ENCODE results near the gene ST7.
"Not testable (repeated sequence)": the region's sequence is repeated elsewhere in the genome, so short reads cannot be mapped to it uniquely, and the experiment has no call there.

The ST7 gene

DNA sequence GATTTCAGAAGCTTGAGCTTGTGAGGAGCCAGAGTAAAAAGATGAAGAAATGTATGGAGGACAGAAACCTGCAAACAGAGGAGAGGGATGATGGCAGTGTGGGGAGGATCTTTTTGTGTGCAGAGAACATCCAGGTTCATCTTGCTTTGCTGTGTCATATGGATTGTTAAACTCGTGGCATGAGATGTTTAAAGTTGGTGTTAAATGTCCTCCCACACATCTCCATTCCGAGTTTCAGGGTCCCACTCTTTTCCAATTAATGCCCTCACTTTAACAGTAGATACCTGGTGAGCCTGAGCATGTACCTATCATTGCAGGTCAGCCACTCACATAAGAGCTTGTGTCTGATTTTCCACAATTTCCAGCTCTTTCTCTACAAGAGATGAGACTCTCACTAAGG lies 147.7 kb downstream of the ST7 start:
- DNase-seq, result no peak

DNA sequence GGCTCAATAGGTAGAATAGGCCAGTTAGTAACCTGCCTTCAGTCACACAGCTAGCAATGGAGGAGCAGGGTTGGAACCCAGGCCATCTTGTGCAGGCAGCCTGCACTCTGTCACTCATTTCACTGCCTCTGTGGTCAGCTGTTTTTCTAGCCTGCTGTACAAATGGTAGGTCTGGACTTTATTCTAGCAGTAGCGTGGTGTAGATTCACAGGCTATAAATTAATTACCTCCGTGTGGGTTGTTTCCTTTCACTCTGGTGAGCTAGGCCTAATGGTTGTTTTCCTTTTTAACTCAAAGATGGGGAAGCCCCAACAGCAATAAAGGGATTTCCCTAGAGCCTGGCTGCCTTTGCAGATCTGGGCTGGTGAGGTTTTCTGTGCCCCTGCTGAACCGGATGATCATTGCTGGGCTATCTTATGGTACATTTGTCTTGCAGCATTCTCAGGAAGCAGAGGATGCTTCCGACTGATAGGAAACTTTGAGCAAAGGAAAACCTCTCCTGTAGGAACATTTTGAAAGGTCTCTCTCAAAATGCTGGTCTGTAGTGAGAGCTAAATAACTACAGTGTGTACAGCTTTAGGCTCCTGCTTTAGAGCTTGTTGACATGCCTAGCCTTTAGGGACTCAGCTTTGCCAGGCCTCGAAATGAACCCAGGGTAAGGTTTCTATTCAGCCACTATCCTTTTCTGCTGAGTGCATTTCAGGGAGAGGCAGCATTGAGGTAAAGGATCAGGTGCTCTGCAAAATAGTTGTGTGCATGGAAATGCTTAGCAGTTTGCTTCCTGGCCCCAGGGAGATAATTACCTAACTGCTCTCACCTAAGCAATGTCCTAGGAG lies 157.4 kb downstream of the ST7 start:
- DNase-seq, result no peak

- no peak for DNase-seq
These were observed 158.2 kb downstream of the ST7 start for GRCh38 chr7:117111535-117111934.

GRCh38 chr7:117112640-117113039 lies 159.3 kb downstream of the ST7 start:
- DNase-seq, result no peak

- DNase-seq, result peak; percentile 94
These were observed 160.6 kb downstream of the ST7 start for GRCh38 chr7:117113871-117114270.

DNA sequence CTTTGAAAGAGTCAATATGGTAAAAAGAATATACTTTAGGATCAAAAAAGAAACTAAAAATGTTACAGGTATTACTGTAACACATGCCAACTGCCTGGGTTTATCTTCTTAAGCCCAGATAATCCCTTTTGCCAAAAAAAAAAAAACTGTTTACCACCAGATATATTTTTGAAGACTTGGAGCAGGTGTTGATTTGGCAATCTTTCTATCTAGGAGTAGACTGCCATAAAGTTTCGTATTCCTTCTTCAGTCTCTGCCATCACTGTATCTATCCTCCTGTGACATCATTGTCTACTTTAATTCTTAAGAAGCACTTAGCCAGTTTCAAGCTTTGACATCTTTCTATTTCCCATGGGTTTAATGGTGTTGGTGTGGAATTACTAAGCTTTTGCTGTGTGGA lies 161.0 kb downstream of the ST7 start:
- no peak for DNase-seq

DNA sequence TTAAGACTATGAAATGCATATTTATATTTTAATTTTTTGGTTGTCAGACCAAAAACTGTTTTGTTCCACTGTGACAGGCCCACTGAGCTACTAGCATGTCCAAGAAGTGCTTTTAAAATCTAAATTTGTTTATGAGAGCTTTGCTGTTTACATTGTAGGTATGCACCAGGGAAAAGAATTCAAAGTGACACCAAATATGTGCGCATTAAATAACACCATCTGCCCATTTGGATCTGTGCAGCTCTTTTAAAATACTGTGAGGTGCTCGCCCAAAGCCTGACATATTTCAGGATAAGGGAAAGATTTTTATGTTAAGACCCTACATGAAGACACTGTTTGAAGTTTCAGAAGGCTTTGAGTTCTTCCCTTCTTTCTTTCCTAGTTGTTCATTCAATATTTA lies 162.9 kb downstream of the ST7 start:
- DNase-seq, result peak; percentile 75

GRCh38 chr7:117117172-117117571 lies 163.9 kb downstream of the ST7 start:
- DNase-seq, result no peak

- peak; percentile 49 for DNase-seq
These were observed 165.4 kb downstream of the ST7 start for GRCh38 chr7:117118579-117119180.

- DNase-seq, result peak; percentile 41
These were observed 166.1 kb downstream of the ST7 start for GRCh38 chr7:117119192-117119924.

- not testable (repeated sequence) for DNase-seq
These were observed 167.0 kb downstream of the ST7 start for GRCh38 chr7:117120321-117120720.

GRCh38 chr7:117122036-117122435 lies 168.7 kb downstream of the ST7 start:
- not testable (repeated sequence) for DNase-seq

DNA sequence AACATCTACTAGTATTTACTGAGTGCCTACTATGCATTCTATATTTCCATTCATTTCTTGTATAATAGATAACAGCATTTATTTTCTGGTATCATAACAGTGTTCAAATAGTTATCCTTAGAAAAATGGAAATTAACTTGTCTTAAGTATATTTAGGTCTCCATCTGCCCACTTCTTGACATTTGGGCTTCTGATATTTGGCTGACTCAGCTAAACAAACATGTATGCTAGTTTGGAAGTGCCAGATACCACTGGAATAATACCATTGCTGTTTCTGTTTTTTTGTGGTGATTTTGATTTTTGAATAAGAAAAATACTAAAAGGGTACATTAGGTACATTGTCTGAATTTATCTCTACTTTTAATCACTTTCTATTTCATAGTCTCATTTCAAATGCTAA lies 169.2 kb downstream of the ST7 start:
- no peak for DNase-seq

- DNase-seq, result no peak
These were observed 170.1 kb downstream of the ST7 start for GRCh38 chr7:117123311-117123926.

- DNase-seq, result no peak
These were observed 171.4 kb downstream of the ST7 start for GRCh38 chr7:117124591-117125220.

- no peak for DNase-seq
These were observed 173.4 kb downstream of the ST7 start for GRCh38 chr7:117126676-117127075.

DNA sequence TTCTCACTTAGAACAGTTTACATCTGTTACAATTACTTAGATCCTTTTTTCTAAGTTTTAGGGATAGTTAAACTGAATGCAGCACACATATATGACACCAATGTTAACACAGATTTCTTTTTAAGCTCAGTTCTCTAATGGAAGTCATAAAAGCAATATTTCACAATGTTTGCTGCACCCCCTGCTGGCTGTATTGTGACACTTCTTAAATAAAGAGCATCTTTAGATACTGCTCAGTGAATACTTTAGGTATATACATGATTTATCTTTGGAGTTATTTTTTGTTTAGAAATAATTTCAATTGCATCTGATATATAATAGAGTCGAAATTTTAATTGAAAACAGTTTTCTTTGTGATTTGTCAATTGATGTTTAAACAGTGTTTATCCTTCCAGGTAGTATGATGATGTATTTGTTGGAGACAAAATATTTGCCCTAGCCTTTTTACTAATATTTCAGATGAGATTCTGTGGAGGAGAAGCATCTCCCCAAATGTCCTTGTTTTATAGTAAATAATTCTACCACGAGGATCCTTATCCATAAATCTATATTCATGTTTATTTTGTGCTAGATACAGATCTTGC lies 174.4 kb downstream of the ST7 start:
- no peak for DNase-seq

DNA sequence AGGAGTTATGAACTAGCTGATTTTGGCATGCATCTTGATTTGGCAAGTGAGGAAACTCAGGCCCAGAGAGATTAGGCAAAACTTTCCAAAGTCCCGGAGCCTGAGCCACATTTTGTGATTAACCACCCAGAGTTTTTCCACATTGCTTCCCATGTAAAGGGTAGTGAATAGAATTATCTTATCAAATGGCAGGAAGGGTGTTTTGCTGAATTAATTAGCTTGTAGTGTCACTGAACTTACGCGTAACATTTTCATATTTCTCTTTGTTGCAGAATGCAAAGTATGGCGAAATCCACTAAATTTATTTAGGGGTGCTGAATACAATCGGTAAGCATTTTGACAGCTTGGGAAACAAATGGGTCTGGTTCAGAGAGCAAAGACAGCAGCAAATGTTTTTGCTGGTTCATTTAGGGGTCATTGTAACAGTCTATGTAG lies 176.2 kb downstream of the ST7 start:
- DNase-seq, result no peak

- no peak for DNase-seq
These were observed 177.0 kb downstream of the ST7 start for GRCh38 chr7:117130262-117130661.

GRCh38 chr7:117132321-117133120 lies 179.2 kb downstream of the ST7 start:
- no peak for DNase-seq

GRCh38 chr7:117133125-117133524 lies 179.8 kb downstream of the ST7 start:
- DNase-seq, result no peak

GRCh38 chr7:117134411-117134810 lies 181.1 kb downstream of the ST7 start:
- DNase-seq, result no peak
